Panc1 (cell line): ENCODE data around the gene NCAM2. TPM values are rescaled to one million over a fixed set of nuclear protein-coding genes. Genes with fewer than 3 reads are reported as not detected.

Source experiments
- ATAC-seq: fragments of 200-7000 bp; cut with Tn5 transposase; 2 replicates; pipeline ENCODE4 v1.9.1; 2020; ENCODE audit warnings: mild to moderate bottlenecking, moderate library complexity
- BruUV-seq: library from RNA; stranded (reverse); fragments of 400-500 nt; replicated peaks from 2 replicates; lab custom pipeline; 2021; lab: Mats Ljungman, UMichigan
- CTCF ChIA-PET: fragments of 300-600 bp; sonication (Branson Sonifier 250); formaldehyde crosslinking; loops from one replicate; lab custom pipeline; 2022; ENCODE audit warnings: antibody characterized with exemption; lab: Charles Lee
- POLR2A ChIA-PET: fragments of 300-600 bp; sonication (Branson Sonifier 250); formaldehyde crosslinking; loops from one replicate; lab custom pipeline; 2022; ENCODE audit warnings: antibody characterized with exemption; lab: Charles Lee
- DNase-seq: peaks from one replicate; pipeline ENCODE4 v3.0.0-alpha.2; 2010; ENCODE audit warnings: low read depth, low spot score
- H3K27ac ChIP-seq: 2 replicates; pipeline ENCODE4 v1.5.1; 2011; ENCODE audit warnings: mild to moderate bottlenecking, low read length, inconsistent platforms
- H3K27me3 ChIP-seq: fragments of 200-500 bp; sonication (Bioruptor generic); 2 replicates; pipeline ENCODE4 v1.6.0; 2014; ENCODE audit warnings: low read length, inconsistent platforms; ENCODE audit not compliant: control insufficient read depth, insufficient read depth
- H3K36me3 ChIP-seq: fragments of 200-500 bp; sonication (Bioruptor generic); 2 replicates; pipeline ENCODE4 v1.5.1; 2014; ENCODE audit warnings: inconsistent platforms, mild to moderate bottlenecking, low read length, moderate library complexity; ENCODE audit not compliant: control insufficient read depth, insufficient read depth
- H3K4me1 ChIP-seq: 2 replicates; pipeline ENCODE4 v1.5.1; 2011; ENCODE audit warnings: inconsistent platforms, mild to moderate bottlenecking, low read length, moderate library complexity; ENCODE audit not compliant: control insufficient read depth, insufficient read depth
- H3K4me3 ChIP-seq, 2 experiments: 2 replicates each; pipeline ENCODE4 v1.5.1; 2011 to 2012; ENCODE audit warnings: low read depth in 2 of 2, low read length in 2 of 2, mild to moderate bottlenecking in 2 of 2, inconsistent platforms in 1 of 2, moderate library complexity in 1 of 2
- H3K9me3 ChIP-seq: fragments of 200-500 bp; sonication (Bioruptor generic); 2 replicates; pipeline ENCODE4 v1.5.1; 2014; ENCODE audit warnings: low read depth, mild to moderate bottlenecking, inconsistent platforms, low read length, moderate library complexity; ENCODE audit not compliant: control insufficient read depth, insufficient read depth
- POLR2AphosphoS5 ChIP-seq: IDR thresholded peaks from 2 replicates; pipeline ENCODE4 v1.6.1; 2012; ENCODE audit warnings: mild to moderate bottlenecking, low read depth, low read length, moderate library complexity
- REST ChIP-seq, 2 experiments: IDR thresholded peaks; 2 replicates each; pipeline ENCODE4 v1.6.1; 2011 to 2012; ENCODE audit warnings: low read depth in 2 of 2, control low read depth in 1 of 2, low read length in 1 of 2, mild to moderate bottlenecking in 1 of 2, moderate library complexity in 1 of 2; ENCODE audit not compliant: insufficient read depth in 1 of 2
- SIN3A ChIP-seq: IDR thresholded peaks from 2 replicates; pipeline ENCODE4 v1.6.1; 2012; ENCODE audit warnings: low read depth, mild to moderate bottlenecking, low read length, moderate library complexity, borderline replicate concordance; ENCODE audit not compliant: insufficient read depth
- TCF7L2 ChIP-seq: IDR thresholded peaks from 2 replicates; pipeline ENCODE4 v1.6.1; 2011; ENCODE audit warnings: mild to moderate bottlenecking, low read depth, low read length, inconsistent platforms
- in situ Hi-C: cut with HindIII; loops from 2 replicates; pipeline ENCODE4 v1.10.0; 2016; ENCODE audit warnings: low sequenced_read_pairs, low pct_unique_long_range_greater_than_20kb
- intact Hi-C: fragments of 100-400 bp; cut with micrococcal nuclease; formaldehyde crosslinking; loops from one replicate; pipeline ENCODE4 v1.10.0; 2022; ENCODE audit not compliant: unreplicated experiment
- total RNA-seq: library from RNA; stranded (reverse); gene quantifications from one replicate; pipeline ENCODE4 v1.2.1, GENCODE V29; 2021; ENCODE audit not compliant: unreplicated experiment
- TF ChIP-seq, protein P1 (sequence below): fragments of 450-650 bp; IDR thresholded peaks from 2 replicates; pipeline ENCODE4 v1.5.1; 2017; ENCODE audit warnings: mild to moderate bottlenecking

NCAM2 gene
- total RNA-seq, 1 experiment from 2014 or later = 2.2 TPM

GRCh38 chr21:21132390-21132789, 134.2 kb downstream of the NCAM2 start:
- BruUV-seq = no TSS peak
- no peak for ATAC-seq
- CTCF ChIA-PET = no interaction called here
- no peaks in the 10 kb centered on the region for H3K36me3 ChIP-seq
- POLR2A ChIA-PET = no interaction called here
- in situ Hi-C loops (no loop called here), intact Hi-C loops (no loop called here)
- H3K27me3 ChIP-seq = no peaks in the 10 kb centered on the region
- no peaks in the 10 kb centered on the region for H3K9me3 ChIP-seq
- TF ChIP-seq SIN3A (no peak), POLR2AphosphoS5 (no peak), REST (IDR thresholded peaks at IDR 0.05; ENCODE audit: insufficient read depth in 1 of 2, low read depth in 2 of 2, low read length in 1 of 2) (no peak), TCF7L2 (no peak)
- TF ChIP-seq, protein P1, sequence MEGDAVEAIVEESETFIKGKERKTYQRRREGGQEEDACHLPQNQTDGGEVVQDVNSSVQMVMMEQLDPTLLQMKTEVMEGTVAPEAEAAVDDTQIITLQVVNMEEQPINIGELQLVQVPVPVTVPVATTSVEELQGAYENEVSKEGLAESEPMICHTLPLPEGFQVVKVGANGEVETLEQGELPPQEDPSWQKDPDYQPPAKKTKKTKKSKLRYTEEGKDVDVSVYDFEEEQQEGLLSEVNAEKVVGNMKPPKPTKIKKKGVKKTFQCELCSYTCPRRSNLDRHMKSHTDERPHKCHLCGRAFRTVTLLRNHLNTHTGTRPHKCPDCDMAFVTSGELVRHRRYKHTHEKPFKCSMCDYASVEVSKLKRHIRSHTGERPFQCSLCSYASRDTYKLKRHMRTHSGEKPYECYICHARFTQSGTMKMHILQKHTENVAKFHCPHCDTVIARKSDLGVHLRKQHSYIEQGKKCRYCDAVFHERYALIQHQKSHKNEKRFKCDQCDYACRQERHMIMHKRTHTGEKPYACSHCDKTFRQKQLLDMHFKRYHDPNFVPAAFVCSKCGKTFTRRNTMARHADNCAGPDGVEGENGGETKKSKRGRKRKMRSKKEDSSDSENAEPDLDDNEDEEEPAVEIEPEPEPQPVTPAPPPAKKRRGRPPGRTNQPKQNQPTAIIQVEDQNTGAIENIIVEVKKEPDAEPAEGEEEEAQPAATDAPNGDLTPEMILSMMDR = no peak
- no peaks in the 10 kb centered on the region for H3K4me1 ChIP-seq
- no peak overlapping the region for H3K27ac ChIP-seq
- H3K4me3 ChIP-seq = no peak overlapping the region
- DNase-seq = no peak

- Histone ChIP-seq H3K36me3 (no peaks in the 10 kb centered on the region), H3K4me3 (no peak overlapping the region), H3K9me3 (no peaks in the 10 kb centered on the region), H3K27ac (no peak overlapping the region), H3K4me1 (no peaks in the 10 kb centered on the region), H3K27me3 (no peaks in the 10 kb centered on the region)
- BruUV-seq = no TSS peak
- intact Hi-C loops = no loop called here
- in situ Hi-C loops = no loop called here
- DNase-seq (no peak), ATAC-seq (no peak)
- POLR2A ChIA-PET = no interaction called here
- TF ChIP-seq POLR2AphosphoS5 = no peak
- no peak for TF ChIP-seq REST (IDR thresholded peaks at IDR 0.05; ENCODE audit: insufficient read depth in 1 of 2, low read depth in 2 of 2, low read length in 1 of 2)
- TF ChIP-seq, protein P1 = no peak
- TF ChIP-seq TCF7L2 = no peak
- TF ChIP-seq SIN3A = no peak
- CTCF ChIA-PET = no interaction called here
Observed at GRCh38 chr21:21137986-21138385, 139.8 kb downstream of the NCAM2 start.
